Panc1 (cell line): ENCODE data around the gene CD300LB. TPM values are rescaled to one million over a fixed set of nuclear protein-coding genes. Genes with fewer than 3 reads are reported as not detected.

Experiments used
- ATAC-seq: fragments of 200-7000 bp; cut with Tn5 transposase; 2 replicates; pipeline ENCODE4 v1.9.1; 2020; ENCODE audit warnings: mild to moderate bottlenecking, moderate library complexity
- BruUV-seq: library from RNA; stranded (reverse); fragments of 400-500 nt; replicated peaks from 2 replicates; lab custom pipeline; 2021; lab: Mats Ljungman, UMichigan
- CTCF ChIA-PET: fragments of 300-600 bp; sonication (Branson Sonifier 250); formaldehyde crosslinking; loops from one replicate; lab custom pipeline; 2022; ENCODE audit warnings: antibody characterized with exemption; lab: Charles Lee
- POLR2A ChIA-PET: fragments of 300-600 bp; sonication (Branson Sonifier 250); formaldehyde crosslinking; loops from one replicate; lab custom pipeline; 2022; ENCODE audit warnings: antibody characterized with exemption; lab: Charles Lee
- DNase-seq: peaks from one replicate; pipeline ENCODE4 v3.0.0-alpha.2; 2010; ENCODE audit warnings: low read depth, low spot score
- H3K27ac ChIP-seq: 2 replicates; pipeline ENCODE4 v1.5.1; 2011; ENCODE audit warnings: mild to moderate bottlenecking, low read length, inconsistent platforms
- H3K27me3 ChIP-seq: fragments of 200-500 bp; sonication (Bioruptor generic); 2 replicates; pipeline ENCODE4 v1.6.0; 2014; ENCODE audit warnings: low read length, inconsistent platforms; ENCODE audit not compliant: control insufficient read depth, insufficient read depth
- H3K36me3 ChIP-seq: fragments of 200-500 bp; sonication (Bioruptor generic); 2 replicates; pipeline ENCODE4 v1.5.1; 2014; ENCODE audit warnings: inconsistent platforms, mild to moderate bottlenecking, low read length, moderate library complexity; ENCODE audit not compliant: control insufficient read depth, insufficient read depth
- H3K4me1 ChIP-seq: 2 replicates; pipeline ENCODE4 v1.5.1; 2011; ENCODE audit warnings: inconsistent platforms, mild to moderate bottlenecking, low read length, moderate library complexity; ENCODE audit not compliant: control insufficient read depth, insufficient read depth
- H3K4me3 ChIP-seq, 2 experiments: 2 replicates each; pipeline ENCODE4 v1.5.1; 2011 to 2012; ENCODE audit warnings: low read depth in 2 of 2, low read length in 2 of 2, mild to moderate bottlenecking in 2 of 2, inconsistent platforms in 1 of 2, moderate library complexity in 1 of 2
- H3K9me3 ChIP-seq: fragments of 200-500 bp; sonication (Bioruptor generic); 2 replicates; pipeline ENCODE4 v1.5.1; 2014; ENCODE audit warnings: low read depth, mild to moderate bottlenecking, inconsistent platforms, low read length, moderate library complexity; ENCODE audit not compliant: control insufficient read depth, insufficient read depth
- CTCF ChIP-seq: fragments of 450-650 bp; IDR thresholded peaks from 2 replicates; pipeline ENCODE4 v1.5.1; 2017; ENCODE audit warnings: mild to moderate bottlenecking
- POLR2AphosphoS5 ChIP-seq: IDR thresholded peaks from 2 replicates; pipeline ENCODE4 v1.6.1; 2012; ENCODE audit warnings: mild to moderate bottlenecking, low read depth, low read length, moderate library complexity
- REST ChIP-seq, 2 experiments: IDR thresholded peaks; 2 replicates each; pipeline ENCODE4 v1.6.1; 2011 to 2012; ENCODE audit warnings: low read depth in 2 of 2, control low read depth in 1 of 2, low read length in 1 of 2, mild to moderate bottlenecking in 1 of 2, moderate library complexity in 1 of 2; ENCODE audit not compliant: insufficient read depth in 1 of 2
- SIN3A ChIP-seq: IDR thresholded peaks from 2 replicates; pipeline ENCODE4 v1.6.1; 2012; ENCODE audit warnings: low read depth, mild to moderate bottlenecking, low read length, moderate library complexity, borderline replicate concordance; ENCODE audit not compliant: insufficient read depth
- TCF7L2 ChIP-seq: IDR thresholded peaks from 2 replicates; pipeline ENCODE4 v1.6.1; 2011; ENCODE audit warnings: mild to moderate bottlenecking, low read depth, low read length, inconsistent platforms
- in situ Hi-C: cut with HindIII; loops from 2 replicates; pipeline ENCODE4 v1.10.0; 2016; ENCODE audit warnings: low sequenced_read_pairs, low pct_unique_long_range_greater_than_20kb
- intact Hi-C: fragments of 100-400 bp; cut with micrococcal nuclease; formaldehyde crosslinking; loops from one replicate; pipeline ENCODE4 v1.10.0; 2022; ENCODE audit not compliant: unreplicated experiment
- total RNA-seq: library from RNA; stranded (reverse); gene quantifications from one replicate; pipeline ENCODE4 v1.2.1, GENCODE V29; 2021; ENCODE audit not compliant: unreplicated experiment

Gene CD300LB
- total RNA-seq, 1 experiment from 2014 or later, result not detected

- TF ChIP-seq REST (IDR thresholded peaks at IDR 0.05; ENCODE audit: insufficient read depth in 1 of 2, low read depth in 2 of 2, low read length in 1 of 2) (no peak), TCF7L2 (no peak), POLR2AphosphoS5 (no peak), SIN3A (no peak), CTCF (no peak)
- ChIA-PET POLR2A (no interaction called here), CTCF (no interaction called here)
- intact Hi-C loops (no loop called here), in situ Hi-C loops (no loop called here)
- Histone ChIP-seq H3K4me3 (no peak overlapping the region), H3K36me3 (no peaks in the 10 kb centered on the region), H3K27me3 (0 out of 2 replicates have a peak, but pooled peaks cover 2% of the 10 kb centered on the region), H3K27ac (no peak overlapping the region), H3K9me3 (no peaks in the 10 kb centered on the region), H3K4me1 (no peaks in the 10 kb centered on the region)
- no TSS peak for BruUV-seq
- DNase-seq, result no peak
- ATAC-seq, result no peak
Observed at GRCh38 chr17:74555427-74555940, 24.2 kb upstream of the CD300LB start.

- Histone ChIP-seq H3K36me3 (no peaks in the 10 kb centered on the region), H3K4me3 (no peak overlapping the region), H3K27ac (no peak overlapping the region), H3K4me1 (no peaks in the 10 kb centered on the region), H3K27me3 (0 out of 2 replicates have a peak, but pooled peaks cover 2% of the 10 kb centered on the region), H3K9me3 (no peaks in the 10 kb centered on the region)
- ChIA-PET CTCF (interaction anchor here (0.6 kb wide), 1 partner anchor 10 kb away, joined by 4 read pairs; no protein-coding TSS in a partner anchor), POLR2A (no interaction called here)
- no TSS peak for BruUV-seq
- ATAC-seq (no peak), DNase-seq (no peak)
- in situ Hi-C loops (no loop called here), intact Hi-C loops (loop anchor here (5.0 kb wide), 1 partner anchor 87 kb away; no protein-coding TSS in a partner anchor)
- TF ChIP-seq SIN3A, result no peak
- TF ChIP-seq TCF7L2, result no peak
- TF ChIP-seq CTCF, result no peak
- no peak for TF ChIP-seq POLR2AphosphoS5
- no peak for TF ChIP-seq REST (IDR thresholded peaks at IDR 0.05; ENCODE audit: insufficient read depth in 1 of 2, low read depth in 2 of 2, low read length in 1 of 2)
Observed at GRCh38 chr17:74554909-74555308, 23.6 kb upstream of the CD300LB start.
